Activated CD4-positive, alpha-beta T cell treated with anti-CD3 and anti-CD28 coated beads, Interleukin-2, amount 50 U/mL, for 4 hours (primary cell): Measurements from ENCODE around the gene OR51T1.
"Not testable (repeated sequence)": the region's sequence is repeated elsewhere in the genome, so short reads cannot be mapped to it uniquely, and the experiment has no call there.

Experiments used
- DNase-seq, 2 experiments: peaks; one replicate each; pipeline ENCODE4 v3.0.0-alpha.2; 2020

The OR51T1 gene, protein sequence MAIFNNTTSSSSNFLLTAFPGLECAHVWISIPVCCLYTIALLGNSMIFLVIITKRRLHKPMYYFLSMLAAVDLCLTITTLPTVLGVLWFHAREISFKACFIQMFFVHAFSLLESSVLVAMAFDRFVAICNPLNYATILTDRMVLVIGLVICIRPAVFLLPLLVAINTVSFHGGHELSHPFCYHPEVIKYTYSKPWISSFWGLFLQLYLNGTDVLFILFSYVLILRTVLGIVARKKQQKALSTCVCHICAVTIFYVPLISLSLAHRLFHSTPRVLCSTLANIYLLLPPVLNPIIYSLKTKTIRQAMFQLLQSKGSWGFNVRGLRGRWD

DNA sequence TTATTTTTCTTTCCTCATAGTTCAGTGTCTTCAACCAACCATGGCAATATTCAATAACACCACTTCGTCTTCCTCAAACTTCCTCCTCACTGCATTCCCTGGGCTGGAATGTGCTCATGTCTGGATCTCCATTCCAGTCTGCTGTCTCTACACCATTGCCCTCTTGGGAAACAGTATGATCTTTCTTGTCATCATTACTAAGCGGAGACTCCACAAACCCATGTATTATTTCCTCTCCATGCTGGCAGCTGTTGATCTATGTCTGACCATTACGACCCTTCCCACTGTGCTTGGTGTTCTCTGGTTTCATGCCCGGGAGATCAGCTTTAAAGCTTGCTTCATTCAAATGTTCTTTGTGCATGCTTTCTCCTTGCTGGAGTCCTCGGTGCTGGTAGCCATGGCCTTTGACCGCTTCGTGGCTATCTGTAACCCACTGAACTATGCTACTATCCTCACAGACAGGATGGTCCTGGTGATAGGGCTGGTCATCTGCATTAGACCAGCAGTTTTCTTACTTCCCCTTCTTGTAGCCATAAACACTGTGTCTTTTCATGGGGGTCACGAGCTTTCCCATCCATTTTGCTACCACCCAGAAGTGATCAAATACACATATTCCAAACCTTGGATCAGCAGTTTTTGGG, at the start of gene OR51T1:
Gene OR51T1, plus strand, starts transcription at position 41 of the 641 bp plus-strand sequence. Its CDS starts 0 bp downstream, at position 41.
- DNase-seq: no peak

DNA sequence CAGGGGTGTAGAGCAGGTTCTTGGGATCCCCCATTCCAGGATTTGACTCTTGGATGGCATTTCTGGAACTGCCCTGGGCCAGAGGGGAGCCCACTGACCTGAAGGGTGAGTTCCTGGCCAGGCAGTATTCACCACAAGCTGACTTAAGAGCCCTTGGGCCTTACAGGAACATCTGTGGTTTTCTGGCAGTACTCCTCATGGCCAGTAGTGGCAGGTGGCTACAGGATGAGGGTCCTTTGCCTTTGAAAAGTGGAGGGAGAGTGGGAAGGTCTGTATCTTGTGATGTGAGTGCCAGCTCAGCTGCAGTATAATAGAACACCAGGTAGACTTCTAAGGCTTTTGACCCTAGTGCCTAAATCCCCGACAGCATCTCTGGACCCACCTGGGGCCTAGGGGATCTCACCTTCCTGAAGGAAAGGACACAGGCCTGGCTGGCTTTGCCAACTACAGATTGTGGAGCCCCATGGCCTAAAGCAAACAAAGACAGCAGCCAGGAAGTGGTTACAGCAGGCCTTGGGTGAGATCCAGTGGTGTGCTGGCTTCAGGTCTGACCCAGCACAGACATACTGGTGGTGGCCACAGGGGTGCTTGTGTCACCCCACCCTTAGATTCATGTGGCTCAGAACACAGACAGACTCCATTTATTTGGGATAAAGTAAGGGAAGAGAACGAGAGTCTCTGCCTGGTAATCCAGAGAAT, 41.7 kb upstream of the OR51T1 start:
- DNase-seq: no peak

DNA sequence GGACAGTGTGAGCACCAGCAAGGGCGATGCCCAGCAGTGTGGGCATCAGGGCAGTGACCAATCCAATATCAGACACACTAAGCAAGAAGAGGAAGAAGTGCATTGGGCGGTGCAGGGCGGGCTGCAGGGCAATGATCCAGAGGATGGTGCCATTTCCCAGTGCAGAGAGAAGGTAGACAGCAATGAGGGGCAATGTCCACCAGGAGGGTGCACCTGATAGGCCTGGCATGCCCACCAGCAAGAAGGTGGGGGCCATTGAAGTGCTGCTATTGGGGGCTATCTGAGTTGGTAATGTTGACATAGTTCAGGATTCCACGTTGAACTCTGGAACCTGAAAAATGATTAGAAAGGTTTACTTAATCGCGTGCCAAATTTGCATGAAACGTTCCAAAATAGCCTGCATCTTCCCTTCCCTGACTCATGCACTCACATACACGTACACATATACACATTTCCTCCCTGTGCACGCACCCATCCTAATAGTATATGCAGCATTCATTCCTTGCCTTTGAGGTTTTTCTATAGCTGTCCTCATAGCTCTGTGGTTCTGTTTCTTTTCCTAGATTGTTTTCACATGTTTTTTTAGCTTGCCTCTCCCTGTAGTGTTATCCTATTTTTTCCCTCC, 32.7 kb upstream of the OR51T1 start, which contains the start of gene OR51S1:
Gene OR51S1, minus strand, starts transcription at position 301 of the 625 bp plus-strand sequence. Its CDS starts 0 bp downstream, at position 301.
- DNase-seq: no peak

DNA sequence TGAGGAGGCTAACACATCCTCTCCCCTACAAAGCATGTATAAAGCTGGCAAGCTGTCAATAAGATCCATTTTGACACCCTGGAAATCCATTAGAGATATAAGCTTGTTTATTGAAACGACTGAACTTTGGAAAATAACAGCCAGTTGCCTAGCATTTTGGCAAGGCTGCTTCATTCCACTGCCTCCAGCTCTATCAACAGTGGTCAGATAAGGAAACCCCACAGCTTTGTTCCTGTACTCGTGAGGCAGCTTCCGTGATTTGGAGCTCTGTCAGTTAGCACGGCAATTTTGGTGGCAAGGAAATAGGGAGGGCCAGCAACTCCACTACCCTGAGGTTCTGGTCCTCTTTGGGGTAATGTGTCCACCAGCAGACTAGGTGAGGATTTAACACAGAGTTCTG, 30.7 kb upstream of the OR51T1 start:
- DNase-seq: no peak

DNA sequence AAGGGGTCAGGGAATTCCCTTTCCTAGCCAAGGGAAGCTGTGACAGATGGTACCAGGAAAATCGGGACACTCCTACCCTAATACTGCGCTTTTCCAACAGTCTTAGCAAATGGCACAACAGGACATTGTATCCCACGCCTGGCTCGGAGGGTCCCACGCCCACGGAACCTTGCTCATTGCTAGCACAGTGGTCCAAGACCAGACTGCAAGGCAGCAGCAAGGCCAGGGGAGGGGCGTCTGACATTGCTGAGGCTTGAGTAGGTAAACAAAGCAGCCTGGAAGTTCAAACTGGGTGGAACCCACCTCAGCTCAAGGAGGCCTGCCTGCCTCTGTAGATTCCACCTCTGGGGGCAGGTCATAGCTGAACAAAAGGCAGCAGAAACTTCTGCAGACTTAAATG, 27.4 kb upstream of the OR51T1 start:
- not testable (repeated sequence) for DNase-seq

DNA sequence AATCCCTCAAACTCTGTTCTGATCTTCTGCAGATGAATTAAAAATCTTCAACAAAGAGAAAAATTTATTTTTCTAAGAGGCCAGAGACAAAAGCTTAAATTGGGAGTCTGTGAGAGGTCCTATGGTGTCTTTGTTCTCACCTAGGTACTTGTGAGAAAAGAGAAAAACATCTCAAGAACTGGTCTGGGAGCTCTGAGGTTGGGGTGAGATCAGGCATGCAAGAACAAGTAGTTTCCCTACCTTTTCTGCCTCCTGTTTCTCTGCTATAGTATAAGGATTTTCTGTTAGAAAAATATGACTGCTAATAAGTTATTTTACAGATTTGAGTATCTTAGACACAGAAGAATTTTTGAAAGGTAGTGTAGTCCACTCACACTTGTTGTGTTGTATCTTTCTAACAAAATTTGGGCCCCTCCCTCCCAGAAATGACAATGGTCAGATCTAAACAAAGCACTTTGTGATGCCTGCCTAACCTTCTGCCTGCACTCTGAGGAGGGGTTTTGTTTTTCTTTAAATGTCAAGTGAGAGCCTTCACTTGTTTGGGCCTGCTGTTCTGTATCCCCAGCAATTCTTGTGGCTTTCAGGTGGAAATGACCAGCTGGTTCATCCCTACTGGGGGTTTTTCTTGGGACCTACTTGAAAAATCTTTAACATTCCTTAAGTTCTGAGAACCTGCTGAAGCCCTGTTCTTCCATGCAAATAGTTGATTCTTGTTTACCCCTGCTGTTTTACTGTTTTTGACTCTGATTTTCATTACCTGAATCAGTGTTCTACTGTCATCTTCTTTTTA, 19.1 kb upstream of the OR51T1 start:
- DNase-seq: no peak

DNA sequence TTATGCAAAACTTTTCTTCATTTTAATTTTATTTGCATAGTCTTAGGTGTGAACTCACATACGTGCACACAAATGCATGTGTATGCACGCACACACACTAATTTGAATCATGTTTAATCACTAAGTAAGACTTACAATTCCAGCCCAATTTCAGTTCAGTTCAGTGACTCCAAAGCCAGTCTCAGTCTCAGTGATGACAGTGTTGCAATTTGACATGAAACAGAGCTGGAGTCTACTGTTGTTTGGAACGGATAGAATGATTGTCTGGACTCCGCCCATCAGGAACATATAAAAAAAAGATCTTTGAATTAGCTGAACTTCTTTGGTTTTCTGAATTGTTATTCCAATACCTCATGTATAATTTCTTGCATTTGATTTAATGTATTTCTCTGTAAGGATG, 17.8 kb upstream of the OR51T1 start:
- no peak for DNase-seq

DNA sequence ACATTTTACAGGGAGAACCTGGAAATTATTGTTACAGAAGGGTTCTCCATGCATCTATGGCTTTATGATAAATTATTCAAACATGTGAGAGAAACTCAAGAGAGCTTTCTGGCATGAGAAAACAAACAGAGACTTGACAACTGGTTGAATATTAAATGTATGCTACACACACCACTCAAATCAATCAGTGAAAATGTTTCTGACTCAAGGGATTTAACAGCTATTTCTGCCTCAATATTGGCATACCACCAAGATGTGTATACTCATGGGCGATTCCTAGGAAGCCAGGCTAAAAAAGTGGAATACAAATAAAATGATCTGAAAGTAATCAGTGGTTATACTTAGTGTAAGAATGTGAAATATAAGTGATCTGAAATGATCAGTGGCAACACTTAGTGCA, 15.8 kb upstream of the OR51T1 start:
- DNase-seq: no peak

DNA sequence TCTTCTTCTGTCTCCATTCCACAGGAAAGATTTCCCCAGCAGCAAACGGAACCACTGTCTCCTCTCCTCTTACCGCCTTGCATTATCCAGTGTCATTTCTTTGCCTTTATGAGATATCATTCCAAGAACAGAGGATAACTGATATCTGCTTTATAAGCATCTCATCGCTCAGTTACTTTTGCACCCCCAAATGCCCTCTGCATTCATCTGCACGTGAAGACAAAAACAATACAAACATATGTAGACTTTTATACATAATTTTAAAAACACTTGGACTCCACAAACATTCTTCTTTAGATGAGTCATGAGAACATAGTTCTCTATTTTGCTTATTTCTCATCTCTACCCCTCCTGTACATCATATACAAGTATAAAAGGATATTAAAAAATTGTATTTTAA, 512 bp upstream of the OR51T1 start:
- DNase-seq: no peak

DNA sequence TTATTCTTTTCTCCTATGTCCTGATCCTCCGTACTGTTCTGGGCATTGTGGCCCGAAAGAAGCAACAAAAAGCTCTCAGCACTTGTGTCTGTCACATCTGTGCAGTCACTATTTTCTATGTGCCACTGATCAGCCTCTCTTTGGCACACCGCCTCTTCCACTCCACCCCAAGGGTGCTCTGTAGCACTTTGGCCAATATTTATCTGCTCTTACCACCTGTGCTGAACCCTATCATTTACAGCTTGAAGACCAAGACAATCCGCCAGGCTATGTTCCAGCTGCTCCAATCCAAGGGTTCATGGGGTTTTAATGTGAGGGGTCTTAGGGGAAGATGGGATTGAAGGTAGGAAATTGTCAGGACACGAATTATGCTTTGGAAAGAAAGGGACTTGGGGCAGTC, 843 bp downstream of the OR51T1 start:
- no peak for DNase-seq

DNA sequence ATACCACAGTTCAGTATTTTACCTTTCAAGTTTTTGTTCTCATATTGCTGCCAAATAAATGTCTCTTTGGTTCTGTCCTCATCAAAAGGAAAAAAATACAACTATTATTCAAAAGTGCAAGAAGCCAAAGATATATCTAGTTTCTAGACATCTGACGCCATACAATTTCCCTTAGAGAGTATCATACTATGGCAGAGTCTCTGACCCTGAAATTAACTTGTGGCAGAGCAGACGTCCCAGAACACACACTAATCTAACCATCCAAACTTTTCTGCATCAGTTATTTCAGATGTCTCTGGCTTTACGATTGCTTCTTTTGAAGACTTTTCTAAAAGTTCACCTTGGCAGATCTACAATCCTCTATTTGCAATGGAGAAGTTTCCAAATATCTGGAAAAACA, 2.7 kb downstream of the OR51T1 start:
- DNase-seq: no peak

DNA sequence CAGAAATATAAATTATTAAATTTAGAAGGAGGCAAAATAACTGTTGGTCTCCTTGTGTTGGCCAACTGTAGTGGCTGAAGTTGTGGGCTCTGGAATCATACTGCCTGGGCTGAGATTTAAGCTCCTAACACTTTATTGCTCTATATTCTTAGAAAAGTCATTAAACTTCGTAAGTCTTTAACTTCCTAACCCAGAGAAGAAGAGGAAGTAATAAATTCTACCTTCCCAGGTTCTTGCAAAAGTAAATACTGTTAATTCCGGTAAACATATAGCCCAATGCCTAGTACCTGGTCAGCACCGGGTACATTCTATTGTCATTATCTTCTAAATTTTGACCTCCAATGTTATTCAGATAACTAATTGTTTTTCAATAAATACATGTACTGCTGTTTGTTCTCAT, 4.5 kb downstream of the OR51T1 start:
- DNase-seq: no peak

DNA sequence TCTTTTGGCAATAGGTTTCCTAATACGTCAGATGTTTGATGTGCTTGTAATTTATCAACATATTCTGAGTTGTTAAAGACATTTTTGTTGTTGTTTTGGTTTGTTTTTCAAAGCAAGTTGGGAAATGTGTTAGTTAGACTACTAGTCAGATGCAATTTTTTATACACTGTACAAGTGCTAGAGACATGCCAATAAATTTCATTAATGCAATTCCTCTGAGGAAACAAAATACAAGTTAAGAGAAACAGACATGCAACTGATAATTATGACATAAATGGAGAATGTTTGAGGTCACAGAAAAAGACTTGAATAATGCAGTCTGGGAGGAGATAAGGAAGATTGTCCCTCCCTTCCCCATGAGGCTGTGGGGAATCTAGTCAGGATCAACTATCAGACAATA, 5.9 kb downstream of the OR51T1 start:
- DNase-seq: no peak

DNA sequence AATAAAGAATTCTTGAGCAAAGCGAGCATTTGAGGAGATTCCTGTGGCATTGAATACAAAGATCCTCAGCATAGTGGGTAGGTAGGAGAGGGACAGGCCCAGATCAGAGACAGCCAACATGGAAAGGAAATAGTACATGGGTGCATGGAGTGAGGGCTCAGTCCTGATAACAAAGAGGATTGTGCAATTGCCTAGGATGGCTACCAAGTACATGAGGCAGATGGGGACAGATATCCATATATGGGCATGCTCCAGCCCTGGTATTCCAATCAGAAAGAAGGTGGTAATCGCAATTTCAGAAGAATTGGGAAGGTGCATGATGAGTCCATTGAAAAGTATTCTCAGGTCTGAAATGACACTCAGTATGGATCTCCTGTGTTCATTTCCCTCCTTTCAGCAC, 8.6 kb downstream of the OR51T1 start:
- DNase-seq: no peak

DNA sequence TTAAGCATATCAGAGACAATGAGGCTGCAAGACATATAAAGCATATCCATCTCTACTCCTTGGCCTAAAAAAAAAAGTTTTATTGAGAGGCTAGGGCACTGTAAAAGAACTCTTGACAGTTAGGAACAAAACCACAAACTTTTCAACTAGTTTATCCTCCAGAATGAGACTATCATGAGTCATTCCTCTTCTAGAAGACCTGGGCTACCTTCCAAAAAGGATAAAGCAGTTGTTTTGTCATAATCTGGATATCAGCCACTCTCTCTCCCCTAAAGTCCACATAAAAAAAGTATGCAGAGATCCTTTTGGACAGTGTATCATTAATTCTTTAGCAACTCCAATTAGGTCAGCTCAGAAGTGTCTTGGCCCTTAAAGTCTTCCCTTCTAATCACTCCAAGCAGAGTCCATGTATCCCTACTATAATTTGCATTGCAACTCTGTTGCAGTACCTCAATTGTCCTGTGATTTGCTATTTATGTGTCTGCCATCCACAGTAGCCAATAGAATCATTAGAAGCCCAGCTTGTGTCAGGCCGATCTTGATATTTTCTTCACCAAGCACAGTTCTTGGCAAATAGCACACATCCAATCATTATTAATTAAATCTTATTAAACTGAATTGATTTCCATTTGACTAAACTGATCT, 10.4 kb downstream of the OR51T1 start:
- no peak for DNase-seq

DNA sequence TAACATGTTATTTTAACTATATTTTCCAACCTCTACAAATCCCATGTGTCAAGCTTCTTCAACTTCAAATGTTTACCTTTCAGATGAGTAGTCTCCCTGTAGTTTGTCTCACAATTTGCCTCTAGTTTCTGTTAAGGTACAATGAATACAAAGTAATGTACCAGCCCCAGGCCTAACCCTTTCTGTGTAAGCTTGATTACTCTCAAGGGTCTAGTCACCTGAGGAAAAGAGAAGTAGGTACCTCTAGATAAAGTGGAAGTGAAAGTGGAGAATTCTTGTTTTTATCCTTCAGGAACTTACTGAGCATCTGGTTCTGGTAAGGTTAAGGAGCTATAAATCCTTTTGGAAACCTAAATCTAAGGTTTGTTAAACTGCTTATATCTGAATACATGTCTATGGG, 21.8 kb downstream of the OR51T1 start, which contains the start of gene OR51A7:
Gene OR51A7, plus strand, starts transcription at position 300 of the 400 bp plus-strand sequence. CDS start 3,587 bp downstream, outside the sequence.
- no peak for DNase-seq

DNA sequence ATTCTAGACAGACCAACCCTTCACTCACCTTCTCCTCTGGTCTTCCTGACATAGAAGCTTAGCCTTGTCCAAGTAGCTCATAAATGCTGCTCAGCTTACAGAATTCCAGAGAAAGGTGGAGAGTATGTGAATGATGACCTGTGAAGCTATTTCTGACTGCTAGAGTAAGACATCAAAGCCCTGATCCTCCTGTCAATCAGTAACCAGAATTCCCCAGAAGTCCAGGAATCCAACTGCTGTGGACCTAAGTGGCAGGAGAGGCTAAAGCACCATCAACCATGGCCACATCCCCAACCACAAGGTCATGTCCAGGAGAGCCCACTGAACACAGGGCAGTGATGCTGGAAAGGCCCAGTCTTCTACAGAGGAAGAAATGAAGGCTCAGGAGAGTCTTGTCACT, 34.9 kb downstream of the OR51T1 start:
- no peak for DNase-seq

DNA sequence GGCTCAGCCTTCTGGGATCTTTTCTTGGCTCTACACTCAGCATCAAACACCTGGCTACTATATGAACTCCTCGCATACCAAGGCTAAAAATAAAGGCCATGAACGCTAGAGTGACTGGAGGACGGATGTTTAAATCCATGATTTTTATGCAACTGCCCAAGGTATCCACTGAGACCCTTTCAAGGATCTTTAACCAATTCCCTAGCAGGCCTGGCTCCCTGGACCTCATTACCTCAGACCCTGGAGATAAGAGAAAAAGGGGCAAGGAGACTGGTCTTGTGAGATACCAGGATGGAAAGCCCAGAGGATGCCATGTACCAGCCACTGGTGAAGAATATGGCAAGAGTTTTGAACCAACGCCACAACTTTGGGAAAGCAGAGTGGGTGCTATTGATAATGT, 37.5 kb downstream of the OR51T1 start, which contains the start of gene OR51G2:
Gene OR51G2, minus strand, starts transcription at position 101 of the 400 bp plus-strand sequence. CDS start 3,687 bp downstream, outside the sequence.
- DNase-seq: no peak

DNA sequence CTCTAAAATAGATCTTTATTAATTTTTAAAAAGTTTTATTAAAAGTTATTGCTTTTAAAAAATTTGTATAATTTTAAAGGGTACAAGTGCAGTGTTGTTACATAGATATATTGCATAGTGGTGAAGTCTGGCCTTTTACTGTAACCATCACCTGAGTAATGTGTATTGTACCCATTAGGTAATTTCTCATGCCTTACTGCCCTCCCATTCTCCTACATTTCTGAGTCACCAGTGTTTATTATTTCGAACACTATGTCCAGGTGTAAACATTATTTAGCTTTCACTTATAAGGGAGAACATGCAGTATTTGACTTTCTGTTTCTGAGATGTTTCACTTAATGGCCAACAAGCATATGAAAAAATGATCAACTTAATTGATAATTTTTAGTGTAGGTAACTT, 40.1 kb downstream of the OR51T1 start:
- DNase-seq: no peak

DNA sequence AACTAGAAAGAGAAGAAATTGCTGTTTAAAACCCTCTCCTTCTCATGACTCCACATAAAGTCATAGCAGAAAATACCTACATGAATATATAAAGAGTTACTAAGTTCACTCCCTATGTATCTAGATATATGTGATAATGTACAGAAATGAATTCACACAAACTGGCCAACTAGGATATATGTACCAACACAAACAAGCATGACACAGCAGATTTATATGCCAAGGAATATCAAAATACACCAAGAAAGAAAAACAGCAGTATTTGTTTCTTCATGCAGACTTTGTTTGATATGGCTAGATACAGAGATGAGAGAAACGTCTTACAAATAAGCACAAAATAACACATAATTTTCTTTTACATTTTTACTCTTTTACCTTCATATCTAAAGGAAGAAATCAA, 40.6 kb downstream of the OR51T1 start:
- no peak for DNase-seq

DNA sequence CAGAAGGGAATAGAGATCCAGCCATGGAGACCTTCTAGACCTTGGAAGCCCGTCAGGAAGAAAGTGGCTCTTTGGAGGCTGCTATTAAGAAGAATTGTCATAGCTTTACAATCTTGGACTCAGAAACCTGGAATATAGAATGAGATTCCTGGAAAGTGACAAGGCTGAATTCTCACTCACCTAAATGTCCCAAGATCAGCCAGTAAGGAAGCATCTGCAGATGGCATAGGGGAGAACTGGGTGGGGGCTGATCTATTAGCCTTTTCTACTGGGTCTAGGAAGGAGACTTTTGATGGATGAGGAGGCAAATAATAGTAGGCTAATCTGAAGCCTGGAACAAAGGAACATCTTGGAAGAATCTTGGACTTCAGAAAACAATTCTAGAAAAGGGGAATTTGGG, 42.5 kb downstream of the OR51T1 start, which contains the start of gene OR51G1:
Gene OR51G1, minus strand, starts transcription at position 101 of the 400 bp plus-strand sequence. Its CDS starts 0 bp downstream, at position 101.
- DNase-seq: no peak

DNA sequence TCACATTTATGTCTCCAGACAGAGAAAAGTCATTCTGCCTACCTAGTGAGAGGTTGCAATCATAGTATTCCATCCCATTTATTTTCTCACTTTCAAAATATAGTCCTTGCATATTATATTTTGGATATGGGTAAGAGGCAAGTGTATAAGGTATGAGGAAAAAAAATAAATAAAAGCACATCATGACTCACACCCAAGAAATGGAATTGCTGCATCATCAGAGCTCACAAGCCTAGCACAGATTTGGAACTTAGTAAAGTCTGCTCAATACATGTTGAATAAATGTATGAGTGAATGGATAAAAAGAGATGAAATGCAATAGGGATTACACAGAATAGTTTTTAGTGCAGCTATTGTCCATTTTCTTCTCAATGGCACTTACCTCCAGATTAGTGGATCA, 44.9 kb downstream of the OR51T1 start:
- DNase-seq: no peak
